Bone marrow (tissue), 2 donors: ENCODE measurements around the gene ATP2A3.
"Not testable (repeated sequence)": the region's sequence is repeated elsewhere in the genome, so short reads cannot be mapped to it uniquely, and the experiment has no call there.

Experiments
- DNase-seq, 2 donors: peaks; one replicate each; lab custom pipeline; 2025; lab: John Stamatoyannopoulos, UW

The ATP2A3 gene

GRCh38 chr17:3991699-3992098, 27.5 kb upstream of the ATP2A3 start:
- not testable (repeated sequence) for DNase-seq

DNA sequence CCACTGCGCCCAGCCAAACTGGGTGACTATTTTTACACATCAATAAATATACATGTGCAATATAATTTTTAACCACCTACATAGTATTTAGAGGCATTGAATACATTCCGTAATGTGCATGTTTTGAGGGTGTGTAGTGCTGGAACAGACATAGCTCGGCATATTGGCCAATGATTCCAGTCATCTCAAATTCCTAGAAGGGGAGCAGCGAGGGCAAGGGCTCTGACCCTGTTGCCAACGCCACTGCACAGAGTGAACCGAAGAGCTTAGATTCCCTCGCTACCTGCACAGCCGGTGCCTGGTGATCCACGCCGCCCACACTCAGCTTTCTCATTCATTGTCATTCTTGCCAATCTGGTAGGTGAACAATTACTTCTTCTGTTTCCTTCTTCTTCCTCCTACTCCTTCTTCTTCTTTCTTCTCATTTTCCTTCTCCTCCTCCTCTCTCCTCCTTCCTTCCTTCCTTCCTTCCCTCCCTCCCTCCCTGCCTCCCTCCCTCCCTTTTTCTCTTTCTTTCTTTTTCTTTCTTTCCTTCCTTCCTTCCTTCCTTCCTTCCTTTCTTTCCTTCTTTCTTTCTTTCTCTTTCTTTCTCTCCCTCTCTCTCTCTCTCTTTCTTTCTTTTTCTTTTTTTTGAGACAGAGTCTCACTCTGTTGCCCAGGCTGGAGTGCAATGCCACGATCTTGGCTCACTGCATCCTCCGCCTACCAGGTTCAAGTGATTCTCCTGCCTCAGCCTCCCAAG, 26.3 kb upstream of the ATP2A3 start:
- no peak for DNase-seq

DNA sequence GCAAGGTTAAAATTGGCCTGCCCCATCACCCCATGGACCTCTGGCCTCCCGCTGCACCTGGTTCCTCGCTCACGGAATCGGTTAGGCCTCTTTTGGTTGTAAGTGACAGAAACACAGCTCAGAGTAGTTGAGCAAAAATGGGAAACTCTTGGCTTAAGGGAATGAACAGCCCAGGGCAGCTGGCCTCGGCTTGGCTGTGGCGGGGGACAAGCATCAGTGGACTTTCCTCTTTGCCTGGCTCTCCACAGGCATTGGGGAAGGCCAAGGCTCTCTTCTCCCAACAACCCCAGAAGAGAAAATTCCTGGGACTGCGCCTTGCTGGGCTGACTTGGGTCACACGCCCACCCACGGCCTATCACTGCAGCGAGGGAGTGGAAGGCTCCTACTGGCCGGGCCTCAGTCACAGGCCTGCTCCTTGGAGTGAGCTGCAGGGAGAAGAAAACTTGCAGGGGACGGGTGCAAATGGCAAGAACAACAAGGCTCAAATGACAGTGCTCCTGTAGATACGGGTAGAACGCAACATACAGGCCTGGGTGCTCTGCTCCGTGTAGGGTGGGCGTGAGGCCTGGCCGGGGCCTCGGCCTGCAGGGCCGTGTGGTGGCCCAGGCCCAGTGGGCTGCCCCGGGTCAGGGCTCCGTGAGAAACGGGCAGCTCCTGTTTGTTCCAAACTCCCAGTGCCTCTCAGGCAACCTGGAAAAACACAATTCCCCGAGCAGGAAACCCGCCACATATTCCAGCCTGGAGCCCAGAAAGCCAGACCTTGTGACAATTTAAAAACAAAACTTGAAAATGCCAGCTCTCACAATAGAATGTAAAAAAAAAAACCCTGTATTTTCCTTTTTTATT, 25.0 kb upstream of the ATP2A3 start:
- no peak for DNase-seq

DNA sequence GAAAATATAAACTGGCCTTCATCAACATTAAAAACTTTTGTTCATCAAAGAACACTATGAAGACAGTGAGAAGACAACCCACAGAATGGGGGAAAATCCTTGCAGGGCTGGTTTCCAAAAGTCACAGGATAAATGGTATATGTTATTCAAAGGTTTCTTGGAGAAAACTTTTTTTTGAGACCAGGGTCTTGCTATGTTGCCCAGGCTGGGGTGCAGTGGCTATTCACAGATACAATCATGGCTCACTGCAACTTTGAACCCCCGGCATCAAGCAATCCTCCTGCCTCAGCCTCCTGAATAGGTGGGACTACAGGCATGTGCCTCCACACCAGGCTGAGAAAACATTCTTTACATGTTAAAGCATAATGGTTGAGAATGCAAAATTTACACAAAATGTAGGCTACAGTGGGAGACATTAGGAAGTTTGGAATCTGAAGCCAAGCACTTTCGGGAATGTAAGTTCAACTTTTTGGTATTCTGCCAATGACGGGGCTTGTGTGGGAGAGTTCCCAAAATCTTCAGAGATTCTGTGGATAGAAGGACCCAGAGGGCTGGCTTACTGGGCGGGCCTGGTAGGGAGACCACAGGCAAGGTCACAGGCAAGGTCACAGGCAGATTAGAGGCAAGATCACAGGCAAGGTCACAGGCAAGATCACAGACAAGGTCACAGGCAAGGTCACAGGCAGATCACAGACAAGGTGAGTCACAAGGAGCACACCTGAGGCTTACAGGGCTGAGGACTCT, 24.2 kb upstream of the ATP2A3 start:
- no peak for DNase-seq

DNA sequence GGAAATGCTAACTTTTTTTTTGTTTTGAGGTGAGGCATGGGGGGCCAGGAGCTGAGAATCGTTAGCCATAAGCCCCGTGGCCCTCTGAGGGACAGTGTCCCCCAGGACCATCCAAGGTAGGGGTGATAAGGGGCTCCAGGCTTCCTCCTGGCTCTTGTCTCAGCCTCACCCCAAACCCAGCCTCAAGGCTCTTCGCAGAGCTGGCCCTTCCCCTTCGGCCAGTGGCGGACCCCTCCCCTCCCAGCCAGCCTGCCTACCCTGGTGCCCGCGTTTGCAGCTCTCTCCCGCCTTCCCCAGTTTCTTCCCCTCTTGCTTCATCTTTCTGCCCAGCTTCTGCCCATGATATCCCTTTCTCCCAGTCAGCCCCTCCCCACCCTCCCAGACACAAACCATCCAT, 22.7 kb upstream of the ATP2A3 start:
- no peak for DNase-seq

GRCh38 chr17:3986270-3986938, 22.2 kb upstream of the ATP2A3 start:
- no peak for DNase-seq

DNA sequence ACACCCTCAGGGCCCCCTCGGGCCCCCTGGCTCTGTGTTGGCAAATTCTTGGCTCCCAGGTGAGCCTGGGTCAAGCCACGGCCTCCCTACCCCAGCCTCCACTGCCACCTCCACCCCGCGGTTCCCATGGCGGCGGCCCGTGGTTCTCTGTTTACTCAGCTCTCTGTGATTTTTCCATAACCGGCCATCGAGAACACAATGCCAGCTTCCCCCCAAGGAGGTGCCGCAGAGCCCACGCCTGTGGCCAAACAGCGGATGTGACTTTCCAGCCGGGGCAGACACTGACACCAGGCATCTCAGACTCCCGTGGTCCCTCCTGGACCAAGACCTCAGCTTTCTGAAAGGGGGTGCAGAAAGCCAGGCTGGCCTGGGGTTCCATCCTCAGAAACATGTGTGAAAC, 21.6 kb upstream of the ATP2A3 start:
- no peak for DNase-seq

- no peak for DNase-seq
Observed at GRCh38 chr17:3983606-3984484, 19.6 kb upstream of the ATP2A3 start.

DNA sequence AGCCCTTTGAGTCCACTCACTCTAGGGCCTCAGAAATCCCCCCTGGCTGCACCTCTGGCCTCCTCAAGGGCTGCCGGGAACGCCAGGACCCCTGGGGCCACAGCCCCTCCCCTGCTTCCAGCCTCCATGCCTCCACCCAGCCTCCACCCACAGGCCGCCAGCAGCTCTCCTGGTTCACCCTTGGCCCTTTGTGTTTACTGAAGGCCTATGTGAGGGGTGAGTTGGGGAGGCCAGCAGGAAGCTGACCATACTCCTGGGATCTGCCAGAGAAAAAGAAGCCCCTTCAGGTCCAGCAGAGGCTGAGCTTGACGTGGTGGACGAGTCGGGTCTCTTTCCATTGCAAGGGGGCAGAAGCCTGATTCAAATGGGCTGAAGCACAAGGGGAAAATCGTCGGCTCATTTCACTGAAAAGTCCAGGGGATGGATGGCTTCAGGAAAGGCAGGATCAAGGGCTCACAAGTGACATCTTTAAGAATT, 18.3 kb upstream of the ATP2A3 start:
- no peak for DNase-seq

DNA sequence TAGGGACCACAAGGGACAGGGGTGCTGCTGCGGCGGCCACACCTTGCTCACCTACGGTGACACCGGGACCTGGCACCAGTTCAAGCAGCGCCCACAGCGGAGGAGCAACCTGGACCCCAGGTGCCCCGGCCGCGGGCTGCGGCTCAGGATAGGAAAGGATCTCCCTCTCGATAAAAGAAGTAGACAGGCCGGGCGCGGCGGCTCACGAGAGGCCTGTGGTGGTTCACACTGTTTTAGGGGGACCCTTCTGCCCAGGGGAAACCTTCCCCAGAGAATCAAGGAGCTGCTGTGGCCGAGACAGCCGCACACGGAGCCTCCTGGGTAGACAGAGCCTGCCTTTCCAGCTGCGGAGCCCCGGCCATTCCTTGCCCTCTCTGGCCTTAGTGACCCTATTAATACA, 17.9 kb upstream of the ATP2A3 start:
- DNase-seq: no peak

DNA sequence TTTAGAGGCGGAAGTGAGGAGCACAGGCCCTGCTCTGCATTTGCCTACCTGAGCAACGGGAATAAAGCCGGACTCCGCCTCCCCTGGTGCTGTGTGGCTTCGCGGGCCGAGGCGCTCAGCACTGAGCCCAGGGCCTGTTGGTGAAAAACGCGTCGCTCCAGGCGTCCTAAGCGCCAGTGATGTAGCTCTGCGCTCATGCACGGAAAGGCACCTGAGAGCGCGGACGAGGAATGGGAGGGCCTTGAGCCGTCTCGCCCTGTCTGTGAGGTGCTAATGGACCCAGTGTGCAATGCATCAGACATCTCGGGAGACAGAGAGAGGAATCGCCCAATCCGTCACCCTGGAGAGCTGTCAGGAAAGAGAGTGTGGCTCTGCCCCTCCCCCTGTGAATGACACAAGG, 17.2 kb upstream of the ATP2A3 start:
- no peak for DNase-seq

DNA sequence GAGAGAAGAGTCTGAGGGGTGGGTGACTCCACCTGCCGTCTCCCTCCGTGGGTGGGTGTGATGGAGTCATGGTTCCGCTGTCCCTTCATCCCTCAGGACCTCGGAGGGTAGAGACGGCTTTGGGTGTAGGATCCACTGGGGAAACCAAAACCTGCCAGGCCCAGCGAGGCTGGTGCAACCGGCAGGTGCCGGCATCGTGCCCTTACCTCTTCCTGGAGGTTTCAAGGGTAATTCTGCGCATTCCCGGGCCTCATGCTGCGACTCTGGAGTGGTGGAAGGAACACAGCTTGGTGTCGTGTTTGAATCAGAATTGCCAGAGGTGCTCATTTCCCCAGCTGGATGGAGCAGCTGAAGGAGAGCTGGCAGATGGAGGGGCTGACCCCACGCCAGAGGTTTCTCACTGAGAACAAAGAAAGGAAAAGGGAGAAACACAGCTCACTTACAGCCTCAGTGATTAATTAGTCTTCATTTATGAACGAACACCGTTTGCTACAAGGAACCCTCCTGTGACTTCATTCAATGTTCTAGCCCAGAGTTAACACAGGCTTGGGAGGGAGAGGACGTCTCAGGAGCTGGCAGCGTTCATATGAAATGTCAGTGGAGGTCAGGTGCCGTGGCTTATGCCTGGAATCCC, 16.3 kb upstream of the ATP2A3 start:
- no peak for DNase-seq

- no peak for DNase-seq
Observed at GRCh38 chr17:3979290-3979611, 15.0 kb upstream of the ATP2A3 start.

- DNase-seq: no peak
Observed at GRCh38 chr17:3978421-3979289, 14.4 kb upstream of the ATP2A3 start.

DNA sequence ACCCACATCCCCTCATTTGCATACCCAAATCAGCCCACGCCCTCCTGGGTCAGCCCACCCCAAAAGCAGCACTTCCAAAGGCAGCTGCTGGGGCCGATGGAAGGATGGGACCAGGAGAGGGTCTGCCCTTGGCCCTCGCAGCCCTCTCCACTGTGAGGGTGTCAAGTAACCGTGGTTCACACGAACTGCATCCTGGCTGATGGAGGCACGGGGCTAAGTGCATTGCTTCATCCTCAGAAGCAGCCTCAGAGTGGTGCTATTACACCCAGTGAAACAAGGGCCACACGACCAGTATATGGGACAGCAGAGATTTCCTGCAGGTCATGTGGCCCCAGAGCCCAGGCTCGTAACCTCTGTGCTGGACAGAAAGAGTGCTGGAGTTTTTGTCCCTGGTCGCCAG, 13.2 kb upstream of the ATP2A3 start:
- no peak for DNase-seq

GRCh38 chr17:3976675-3977171, 12.5 kb upstream of the ATP2A3 start:
- DNase-seq: no peak

- DNase-seq: no peak
Observed at GRCh38 chr17:3974980-3975379, 10.7 kb upstream of the ATP2A3 start.

DNA sequence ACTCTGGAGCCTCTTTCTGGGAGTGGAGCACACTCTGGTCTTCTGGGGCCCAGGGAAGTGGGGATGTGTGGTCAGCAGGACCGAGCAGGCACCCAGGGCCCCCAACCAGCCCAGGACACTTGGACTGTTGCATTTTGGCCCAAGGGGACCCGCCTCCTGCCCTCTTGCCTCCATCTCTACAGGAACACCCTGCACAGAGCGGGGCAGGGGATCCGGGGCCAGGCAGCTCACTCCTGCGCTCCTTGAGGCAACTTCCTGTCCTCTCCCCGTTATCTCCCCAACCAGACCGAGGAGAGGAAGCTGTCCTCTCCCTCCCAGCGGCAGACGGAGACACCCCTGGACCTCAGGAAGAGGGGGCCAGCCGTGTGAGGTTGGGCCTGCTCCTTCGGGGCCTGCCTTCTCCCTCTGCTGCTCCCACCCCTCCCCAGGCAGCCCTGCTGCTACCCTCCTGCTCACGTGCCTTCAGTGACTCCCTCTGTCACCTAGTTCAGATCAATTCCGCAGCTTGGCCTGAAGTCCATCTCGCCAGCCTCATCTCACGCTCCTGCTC, 10.0 kb upstream of the ATP2A3 start:
- peak in 1 of 2 donors; percentile 83 for DNase-seq

DNA sequence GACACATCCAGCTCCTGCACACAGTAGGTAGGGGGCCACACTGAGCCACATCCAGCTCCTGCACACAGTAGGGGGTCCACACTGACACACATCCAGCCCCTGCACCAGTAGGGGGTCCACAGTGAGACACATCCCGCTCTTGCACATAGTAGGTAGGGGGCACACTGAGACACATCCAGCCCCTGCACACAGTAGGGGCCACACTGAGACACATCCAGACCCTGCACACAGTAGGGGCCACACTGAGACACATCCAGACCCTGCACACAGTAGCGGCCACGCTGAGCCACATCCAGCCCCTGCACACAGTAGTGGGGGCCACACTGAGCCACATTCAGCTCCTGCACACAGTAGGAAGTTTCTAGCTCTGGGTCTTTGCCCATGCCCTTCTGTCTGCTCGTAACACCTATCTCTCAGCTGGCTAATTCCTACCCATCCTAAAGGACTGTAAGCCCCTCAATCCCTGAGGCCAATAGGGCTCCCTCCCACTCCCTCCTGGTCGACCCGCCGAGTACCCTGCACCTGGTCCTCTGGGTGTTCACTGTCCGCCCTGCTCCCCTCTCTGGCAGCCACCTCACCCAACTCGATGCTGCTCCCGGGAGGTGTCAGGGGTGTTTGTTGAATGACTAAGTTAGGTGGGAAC, 9.4 kb upstream of the ATP2A3 start:
- DNase-seq: no peak
